Brain microvascular endothelial cell (primary cell): ENCODE measurements around the gene TTC7B.

Experiments used
- DNase-seq: peaks from one replicate; pipeline ENCODE4 v3.0.0-alpha.2; 2020
- H3K27ac ChIP-seq: fragments of 250-450 bp; sonication (Bioruptor Pico); 2 replicates; pipeline ENCODE4 v1.5.1; 2020; ENCODE audit warnings: mild to moderate bottlenecking, moderate library complexity
- H3K27me3 ChIP-seq: fragments of 250-450 bp; sonication (Bioruptor Pico); replicated peaks from 2 replicates; pipeline ENCODE4 v1.5.1; 2020; ENCODE audit warnings: mild to moderate bottlenecking
- H3K36me3 ChIP-seq: fragments of 250-450 bp; sonication (Bioruptor Pico); replicated peaks from 2 replicates; pipeline ENCODE4 v1.5.1; 2020; ENCODE audit warnings: mild to moderate bottlenecking
- H3K4me3 ChIP-seq: 2 replicates; pipeline ENCODE4 v1.5.1; 2011; ENCODE audit warnings: low read depth, mild to moderate bottlenecking, control low read depth, low read length, moderate library complexity
- in situ Hi-C: cut with HindIII; loops from 2 replicates; pipeline ENCODE4 v1.10.0; 2017; ENCODE audit warnings: low sequenced_read_pairs, low pct_ligation_motif_present
- TF ChIP-seq, protein P1 (sequence below): IDR thresholded peaks from 2 replicates; pipeline ENCODE4 v1.5.1; 2011; ENCODE audit warnings: low read depth, mild to moderate bottlenecking, moderate library complexity, low read length, control low read depth, inconsistent platforms; ENCODE audit errors: missing control alignments

The TTC7B gene

DNA sequence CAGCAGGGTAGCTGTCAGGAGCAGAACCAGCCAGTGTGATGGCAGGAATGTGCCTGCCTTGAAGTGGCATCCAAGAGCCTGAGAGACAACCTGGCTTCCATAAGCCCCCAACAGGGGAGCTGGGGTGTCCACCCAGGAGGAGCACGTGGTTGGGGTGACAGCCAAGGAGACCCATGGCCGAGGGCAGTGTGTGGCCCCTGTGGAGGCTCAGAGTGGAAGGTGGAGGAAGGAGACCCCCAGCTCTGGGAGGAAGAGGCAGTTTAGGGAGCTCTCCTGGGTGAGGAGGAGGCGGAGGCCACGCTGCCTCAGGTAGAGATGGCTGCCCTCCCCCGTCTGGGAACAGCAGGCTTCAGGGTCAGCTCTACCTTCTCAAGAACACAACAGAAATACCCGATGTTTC, 272.4 kb downstream of the TTC7B start:
- no peak for DNase-seq
- TF ChIP-seq, protein P1, sequence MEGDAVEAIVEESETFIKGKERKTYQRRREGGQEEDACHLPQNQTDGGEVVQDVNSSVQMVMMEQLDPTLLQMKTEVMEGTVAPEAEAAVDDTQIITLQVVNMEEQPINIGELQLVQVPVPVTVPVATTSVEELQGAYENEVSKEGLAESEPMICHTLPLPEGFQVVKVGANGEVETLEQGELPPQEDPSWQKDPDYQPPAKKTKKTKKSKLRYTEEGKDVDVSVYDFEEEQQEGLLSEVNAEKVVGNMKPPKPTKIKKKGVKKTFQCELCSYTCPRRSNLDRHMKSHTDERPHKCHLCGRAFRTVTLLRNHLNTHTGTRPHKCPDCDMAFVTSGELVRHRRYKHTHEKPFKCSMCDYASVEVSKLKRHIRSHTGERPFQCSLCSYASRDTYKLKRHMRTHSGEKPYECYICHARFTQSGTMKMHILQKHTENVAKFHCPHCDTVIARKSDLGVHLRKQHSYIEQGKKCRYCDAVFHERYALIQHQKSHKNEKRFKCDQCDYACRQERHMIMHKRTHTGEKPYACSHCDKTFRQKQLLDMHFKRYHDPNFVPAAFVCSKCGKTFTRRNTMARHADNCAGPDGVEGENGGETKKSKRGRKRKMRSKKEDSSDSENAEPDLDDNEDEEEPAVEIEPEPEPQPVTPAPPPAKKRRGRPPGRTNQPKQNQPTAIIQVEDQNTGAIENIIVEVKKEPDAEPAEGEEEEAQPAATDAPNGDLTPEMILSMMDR: no peak
- Histone ChIP-seq H3K27me3 (no peaks in the 10 kb centered on the region), H3K27ac (no peak overlapping the region), H3K36me3 (no peaks in the 10 kb centered on the region), H3K4me3 (no peak overlapping the region)
- in situ Hi-C loops: no loop called here

DNA sequence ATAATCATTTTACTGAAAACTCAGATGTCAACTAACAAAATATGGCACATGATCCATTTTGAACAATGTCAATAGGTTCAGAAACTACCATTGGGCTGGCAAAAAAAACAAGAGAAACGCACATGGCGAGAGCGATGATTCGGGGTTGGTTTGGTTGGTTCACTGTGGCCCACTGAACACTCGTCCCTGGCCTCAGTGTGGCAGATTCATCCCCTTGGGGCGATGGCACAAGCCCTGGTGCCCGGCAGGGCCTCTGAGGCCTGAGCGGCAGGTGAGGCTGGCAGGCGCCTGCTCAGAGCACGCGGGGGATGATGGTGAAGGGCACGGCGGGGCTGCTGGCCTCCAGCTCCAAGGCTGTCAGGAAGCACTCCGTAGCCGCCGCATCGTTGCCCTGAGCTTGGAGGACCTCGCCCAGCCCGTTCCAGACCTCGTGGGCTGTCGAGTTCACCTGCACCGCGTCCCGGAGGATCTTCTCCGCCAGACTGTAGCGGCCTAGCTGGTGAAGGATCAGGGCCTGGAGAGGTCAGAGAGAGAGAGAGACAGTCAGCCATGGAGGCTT, 275.1 kb downstream of the TTC7B start:
- no peak for DNase-seq
- Histone ChIP-seq H3K27me3 (no peaks in the 10 kb centered on the region), H3K4me3 (no peak overlapping the region), H3K36me3 (no peaks in the 10 kb centered on the region), H3K27ac (no peak overlapping the region)
- TF ChIP-seq, protein P1: no peak
- in situ Hi-C loops: no loop called here

DNA sequence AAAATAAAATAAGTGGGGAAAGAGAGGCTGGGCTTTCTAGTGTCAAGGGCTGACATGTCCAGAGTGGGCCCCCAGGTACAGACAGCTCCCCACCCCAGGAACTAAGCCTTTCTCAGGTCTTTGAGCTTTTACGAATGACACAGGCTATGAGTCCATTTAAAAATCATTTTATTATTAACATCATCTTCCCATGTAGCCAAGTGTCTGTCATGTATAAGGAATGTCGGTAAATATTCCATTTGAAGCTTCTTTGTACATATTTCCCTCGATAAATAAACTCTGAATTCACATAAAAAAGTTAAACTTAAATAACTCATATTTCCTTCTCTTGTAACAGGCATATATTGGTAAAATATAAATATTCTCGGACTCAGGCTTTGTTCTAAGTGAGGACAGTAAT, 275.8 kb downstream of the TTC7B start:
- Histone ChIP-seq H3K4me3 (no peak overlapping the region), H3K27ac (no peak overlapping the region), H3K36me3 (no peaks in the 10 kb centered on the region), H3K27me3 (no peaks in the 10 kb centered on the region)
- in situ Hi-C loops: no loop called here
- TF ChIP-seq, protein P1: no peak
- no peak for DNase-seq

DNA sequence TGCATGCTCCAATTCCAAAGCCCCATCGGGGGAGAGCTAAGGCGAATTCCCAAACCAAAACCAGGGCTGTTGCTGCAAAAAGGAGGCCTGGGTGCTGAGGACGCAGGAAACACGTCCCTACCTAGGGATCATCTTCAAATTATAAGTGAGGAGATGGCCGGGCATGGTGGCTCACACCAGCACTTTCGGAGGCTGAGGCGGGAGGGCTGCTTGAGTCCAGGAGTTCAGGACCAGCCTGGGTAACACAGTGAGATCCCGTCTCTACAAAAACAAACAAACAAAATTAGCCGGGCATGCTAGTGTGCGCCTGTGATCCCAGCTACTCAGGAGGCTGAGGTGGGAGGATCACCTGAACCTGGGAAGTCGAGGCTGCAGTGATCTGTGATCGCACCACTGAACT, 276.2 kb downstream of the TTC7B start:
- DNase-seq: no peak
- Histone ChIP-seq H3K36me3 (no peaks in the 10 kb centered on the region), H3K4me3 (no peak overlapping the region), H3K27me3 (no peaks in the 10 kb centered on the region), H3K27ac (no peak overlapping the region)
- in situ Hi-C loops: no loop called here
- TF ChIP-seq, protein P1: no peak

DNA sequence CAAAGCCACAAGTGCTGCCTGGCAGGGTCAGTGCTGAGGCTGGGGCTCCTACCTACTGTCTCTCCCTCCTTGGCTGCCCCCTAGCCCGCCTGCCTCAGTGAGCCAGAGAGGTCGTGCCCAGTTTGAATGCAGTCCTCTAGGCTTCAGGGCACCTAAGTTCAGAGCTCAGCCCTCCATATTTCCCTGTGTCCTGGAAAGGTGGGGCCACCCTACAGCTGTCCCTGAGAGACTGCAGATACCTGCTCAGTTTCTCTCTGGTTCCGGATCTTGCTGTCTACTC, 276.8 kb downstream of the TTC7B start:
- no peaks in the 10 kb centered on the region for H3K27me3 ChIP-seq
- TF ChIP-seq, protein P1: no peak

DNA sequence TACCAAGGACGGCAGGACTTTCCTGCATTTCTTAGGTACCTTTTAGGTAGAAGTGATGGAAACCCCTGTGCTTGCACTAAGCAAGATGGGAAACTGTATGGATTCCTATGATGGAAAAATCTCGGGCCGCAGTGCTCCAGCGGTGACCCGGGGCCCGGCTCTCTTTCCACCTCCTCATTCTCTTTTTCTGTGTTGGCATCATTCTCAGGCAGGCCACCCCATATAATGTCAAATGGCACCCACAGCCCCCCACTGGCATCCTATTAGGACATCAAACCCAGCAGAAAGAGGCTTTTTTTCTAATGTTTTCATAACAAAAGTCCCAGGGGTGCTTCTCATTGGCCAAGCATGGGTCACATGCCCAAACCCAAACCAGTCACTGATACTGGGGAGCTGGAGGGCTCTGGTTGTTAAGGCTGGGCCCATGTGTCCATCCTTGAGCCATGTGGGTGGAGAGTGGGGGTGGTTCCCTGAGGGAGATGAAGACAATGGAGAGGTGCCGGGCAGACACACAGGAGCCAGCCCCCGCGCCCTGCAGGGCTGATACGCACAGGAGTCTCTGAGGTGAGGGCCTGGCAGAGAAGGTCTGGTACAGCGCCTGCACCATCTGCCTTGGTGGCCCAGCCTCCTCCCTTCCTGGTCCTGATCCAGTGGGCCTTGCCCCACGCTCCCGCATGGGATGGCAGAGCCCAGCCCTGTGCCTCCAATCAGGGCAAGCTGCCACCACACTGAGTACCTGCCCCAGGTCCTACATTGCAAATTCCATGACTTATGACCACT, 277.3 kb downstream of the TTC7B start:
- DNase-seq: no peak
- TF ChIP-seq, protein P1: no peak
- H3K27ac ChIP-seq: no peak overlapping the region
- no peaks in the 10 kb centered on the region for H3K36me3 ChIP-seq
- H3K27me3 ChIP-seq: no peaks in the 10 kb centered on the region
- no peak overlapping the region for H3K4me3 ChIP-seq
- in situ Hi-C loops: no loop called here

More for the DNA sequence above, 276.8 kb downstream of the TTC7B start:
- in situ Hi-C loops: no loop called here
- Histone ChIP-seq H3K27ac (no peak overlapping the region), H3K36me3 (no peaks in the 10 kb centered on the region), H3K4me3 (no peak overlapping the region)
- no peak for DNase-seq
